Kidney epithelial cell (primary cell): Measurements from ENCODE around the gene TRRAP. TPM values are rescaled to one million over a fixed set of nuclear protein-coding genes. Genes with fewer than 3 reads are reported as not detected.

Experiments
- DNase-seq: peaks from one replicate; pipeline ENCODE4 v3.0.0-alpha.2; 2010; ENCODE audit warnings: low read depth
- H3K27me3 ChIP-seq: 2 replicates; pipeline ENCODE4 v1.6.0; 2011; ENCODE audit warnings: low read length; ENCODE audit not compliant: control insufficient read depth, insufficient read depth
- H3K36me3 ChIP-seq: 2 replicates; pipeline ENCODE4 v1.5.1; 2011; ENCODE audit warnings: low read length; ENCODE audit not compliant: control insufficient read depth, insufficient read depth
- H3K4me3 ChIP-seq: 2 replicates; pipeline ENCODE4 v1.5.1; 2011; ENCODE audit warnings: low read depth, mild to moderate bottlenecking, control low read depth, low read length
- CTCF ChIP-seq: IDR thresholded peaks from 2 replicates; pipeline ENCODE4 v1.5.1; 2011; ENCODE audit warnings: mild to moderate bottlenecking, moderate library complexity, low read length, control low read depth, inconsistent platforms; ENCODE audit not compliant: insufficient read depth, poor library complexity, severe bottlenecking
- total RNA-seq: library from RNA; depleted of rRNA; stranded (reverse); fragments of >200 nt; gene quantifications from 2 replicates; pipeline ENCODE4 v1.2.3, GENCODE V29; 2015

The TRRAP gene
- total RNA-seq, 1 donor from 2014 or later, result 35.1 TPM

GRCh38 chr7:99005776-99006175 lies 127.4 kb downstream of the TRRAP start:
- H3K36me3 ChIP-seq, result peaks cover 1% of the 10 kb centered on the region
- no peaks in the 10 kb centered on the region for H3K27me3 ChIP-seq
- TF ChIP-seq CTCF, result no peak
- no peak for DNase-seq
- H3K4me3 ChIP-seq, result no peak overlapping the region

- Histone ChIP-seq H3K27me3 (no peaks in the 10 kb centered on the region), H3K36me3 (peaks cover 4% of the 10 kb centered on the region), H3K4me3 (no peak overlapping the region)
- TF ChIP-seq CTCF, result no peak
- no peak for DNase-seq
Measured at GRCh38 chr7:99006739-99007424, 128.6 kb downstream of the TRRAP start.

GRCh38 chr7:99008181-99008631 lies 129.9 kb downstream of the TRRAP start:
- DNase-seq, result no peak
- Histone ChIP-seq H3K27me3 (no peaks in the 10 kb centered on the region), H3K36me3 (peaks cover 4% of the 10 kb centered on the region)

GRCh38 chr7:99008921-99009530 lies 130.7 kb downstream of the TRRAP start:
- Histone ChIP-seq H3K36me3 (peaks cover 7% of the 10 kb centered on the region), H3K4me3 (no peak overlapping the region), H3K27me3 (no peaks in the 10 kb centered on the region)
- no peak for DNase-seq
- no peak for TF ChIP-seq CTCF

More at GRCh38 chr7:99008181-99008631, 129.9 kb downstream of the TRRAP start:
- no peak for TF ChIP-seq CTCF
- H3K4me3 ChIP-seq, result no peak overlapping the region

GRCh38 chr7:99010281-99010680 lies 131.9 kb downstream of the TRRAP start:
- TF ChIP-seq CTCF, result no peak
- peaks cover 6% of the 10 kb centered on the region for H3K36me3 ChIP-seq
- H3K27me3 ChIP-seq, result no peaks in the 10 kb centered on the region
- H3K4me3 ChIP-seq, result no peak overlapping the region
- no peak for DNase-seq

GRCh38 chr7:99011341-99011705 lies 133.0 kb downstream of the TRRAP start:
- H3K27me3 ChIP-seq, result no peaks in the 10 kb centered on the region
- TF ChIP-seq CTCF, result no peak
- H3K4me3 ChIP-seq, result no peak overlapping the region
- peaks cover 6% of the 10 kb centered on the region for H3K36me3 ChIP-seq
- DNase-seq, result no peak
